ENCODE data around the gene ATRIP.

DNA sequence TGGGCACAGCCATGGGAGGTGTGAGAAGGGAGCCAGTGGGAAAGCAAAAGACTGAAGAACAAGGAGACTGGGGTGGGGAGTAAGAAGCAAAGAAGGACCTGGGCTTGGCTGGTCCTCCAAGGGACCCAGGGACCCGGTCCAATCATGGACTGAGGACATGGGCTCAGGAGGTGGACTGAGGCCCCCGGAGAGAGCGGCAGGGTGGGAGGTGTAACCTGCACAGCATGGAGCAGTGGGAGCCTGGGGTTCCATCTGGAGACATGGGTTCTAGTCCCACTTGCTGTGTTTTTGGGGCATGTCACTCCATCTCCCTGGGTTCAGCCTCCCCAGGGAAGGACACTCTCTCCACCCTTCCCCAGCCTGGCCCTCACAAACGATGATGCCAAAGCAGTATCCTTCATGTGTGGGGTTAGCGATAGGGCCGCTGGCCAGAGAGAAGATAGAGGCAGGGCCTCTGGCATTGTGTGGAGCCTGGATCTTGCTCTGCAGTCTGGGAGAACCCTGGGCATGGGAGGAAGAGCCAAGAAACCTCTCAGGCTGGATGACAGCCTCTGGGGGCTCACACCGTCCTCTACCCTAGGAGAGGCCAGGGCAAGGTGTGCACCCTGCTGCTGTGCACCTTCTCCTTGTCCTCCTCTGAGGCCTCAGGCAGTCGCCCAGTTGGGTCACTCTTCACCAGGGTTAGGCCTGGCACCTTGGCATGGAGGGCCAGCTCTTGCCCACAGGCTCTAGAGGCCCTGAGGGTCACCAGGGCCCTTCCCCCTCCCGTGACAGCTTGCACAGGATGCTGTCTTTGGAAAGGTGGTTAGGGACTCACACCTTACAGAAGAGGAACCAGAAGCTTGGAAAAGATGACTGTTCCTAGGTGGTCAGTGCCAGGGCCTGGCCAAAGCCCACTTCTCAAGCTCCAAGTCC lies 48.5 kb upstream of the ATRIP start:
- TF ChIP-seq, protein P1, sequence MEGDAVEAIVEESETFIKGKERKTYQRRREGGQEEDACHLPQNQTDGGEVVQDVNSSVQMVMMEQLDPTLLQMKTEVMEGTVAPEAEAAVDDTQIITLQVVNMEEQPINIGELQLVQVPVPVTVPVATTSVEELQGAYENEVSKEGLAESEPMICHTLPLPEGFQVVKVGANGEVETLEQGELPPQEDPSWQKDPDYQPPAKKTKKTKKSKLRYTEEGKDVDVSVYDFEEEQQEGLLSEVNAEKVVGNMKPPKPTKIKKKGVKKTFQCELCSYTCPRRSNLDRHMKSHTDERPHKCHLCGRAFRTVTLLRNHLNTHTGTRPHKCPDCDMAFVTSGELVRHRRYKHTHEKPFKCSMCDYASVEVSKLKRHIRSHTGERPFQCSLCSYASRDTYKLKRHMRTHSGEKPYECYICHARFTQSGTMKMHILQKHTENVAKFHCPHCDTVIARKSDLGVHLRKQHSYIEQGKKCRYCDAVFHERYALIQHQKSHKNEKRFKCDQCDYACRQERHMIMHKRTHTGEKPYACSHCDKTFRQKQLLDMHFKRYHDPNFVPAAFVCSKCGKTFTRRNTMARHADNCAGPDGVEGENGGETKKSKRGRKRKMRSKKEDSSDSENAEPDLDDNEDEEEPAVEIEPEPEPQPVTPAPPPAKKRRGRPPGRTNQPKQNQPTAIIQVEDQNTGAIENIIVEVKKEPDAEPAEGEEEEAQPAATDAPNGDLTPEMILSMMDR (IDR thresholded peaks at IDR 0.05; ENCODE audit: low read depth, low read length, poor library complexity, severe bottlenecking): no peak
- no peak for TF ChIP-seq EZH2phosphoT487 (IDR thresholded peaks at IDR 0.05; ENCODE audit: borderline replicate concordance, low read length)
